Fibroblast of skin of scalp (primary cell): ENCODE data around the gene ESPNL.
A peak's percentile ranks its signal among the peaks of the same experiment; 100 is the strongest.
"Not testable (repeated sequence)": the region's sequence is repeated elsewhere in the genome, so short reads cannot be mapped to it uniquely, and the experiment has no call there.

Experiments
- DNase-seq: peaks from one replicate; pipeline ENCODE4 v3.0.0-alpha.2; 2013

Gene ESPNL

DNA sequence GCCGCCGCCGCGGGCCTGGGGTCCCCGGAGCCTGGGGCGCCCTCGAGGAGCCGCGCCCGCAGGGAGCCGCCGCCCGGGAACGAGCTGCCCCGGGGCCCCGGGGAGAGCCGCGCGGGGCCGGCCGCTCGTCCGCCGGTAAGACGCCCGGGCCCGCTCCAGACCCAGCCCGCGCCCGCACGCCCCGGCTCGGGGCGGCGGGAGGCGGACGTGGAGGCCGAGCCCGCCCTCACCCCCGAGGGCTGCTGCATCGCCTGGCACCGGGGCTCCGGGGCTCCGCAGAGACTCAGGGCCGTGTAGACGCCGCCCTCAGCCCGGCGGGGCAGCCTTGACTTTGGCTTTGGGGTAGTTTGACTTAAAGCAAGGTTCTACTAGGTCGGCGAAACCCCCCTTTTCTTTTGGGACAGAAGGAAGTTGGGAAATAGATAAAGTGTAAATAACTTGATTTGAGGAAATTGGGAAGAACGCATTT, 59.0 kb downstream of the ESPNL start:
- no peak for DNase-seq

DNA sequence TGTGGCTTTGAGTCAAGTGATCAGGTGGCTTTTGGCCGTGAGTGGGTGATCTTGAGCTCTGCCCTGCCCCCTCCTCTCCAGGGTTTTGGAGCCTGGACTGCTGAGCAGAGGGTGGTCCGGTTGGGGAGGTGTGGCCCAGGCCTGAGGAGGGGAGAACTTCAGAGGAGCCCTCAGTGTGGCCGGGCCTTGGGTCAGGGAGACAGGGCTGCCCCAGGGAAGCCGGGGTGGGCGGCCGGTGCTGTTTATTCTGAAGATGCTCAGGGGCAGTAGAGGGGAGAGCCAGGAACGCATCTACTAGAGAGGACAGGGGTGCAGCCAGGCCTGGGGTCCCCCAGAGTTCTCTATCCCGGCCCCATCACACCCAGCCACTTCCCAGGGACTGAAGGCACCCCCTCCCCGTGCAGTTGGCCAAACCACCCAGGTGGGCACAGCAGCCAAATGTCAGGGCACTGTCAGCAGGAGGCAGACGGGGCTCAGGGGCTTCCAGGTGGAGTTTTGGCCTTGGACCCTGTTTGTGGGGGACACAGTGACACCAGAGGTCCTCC, 59.6 kb downstream of the ESPNL start:
- no peak for DNase-seq

DNA sequence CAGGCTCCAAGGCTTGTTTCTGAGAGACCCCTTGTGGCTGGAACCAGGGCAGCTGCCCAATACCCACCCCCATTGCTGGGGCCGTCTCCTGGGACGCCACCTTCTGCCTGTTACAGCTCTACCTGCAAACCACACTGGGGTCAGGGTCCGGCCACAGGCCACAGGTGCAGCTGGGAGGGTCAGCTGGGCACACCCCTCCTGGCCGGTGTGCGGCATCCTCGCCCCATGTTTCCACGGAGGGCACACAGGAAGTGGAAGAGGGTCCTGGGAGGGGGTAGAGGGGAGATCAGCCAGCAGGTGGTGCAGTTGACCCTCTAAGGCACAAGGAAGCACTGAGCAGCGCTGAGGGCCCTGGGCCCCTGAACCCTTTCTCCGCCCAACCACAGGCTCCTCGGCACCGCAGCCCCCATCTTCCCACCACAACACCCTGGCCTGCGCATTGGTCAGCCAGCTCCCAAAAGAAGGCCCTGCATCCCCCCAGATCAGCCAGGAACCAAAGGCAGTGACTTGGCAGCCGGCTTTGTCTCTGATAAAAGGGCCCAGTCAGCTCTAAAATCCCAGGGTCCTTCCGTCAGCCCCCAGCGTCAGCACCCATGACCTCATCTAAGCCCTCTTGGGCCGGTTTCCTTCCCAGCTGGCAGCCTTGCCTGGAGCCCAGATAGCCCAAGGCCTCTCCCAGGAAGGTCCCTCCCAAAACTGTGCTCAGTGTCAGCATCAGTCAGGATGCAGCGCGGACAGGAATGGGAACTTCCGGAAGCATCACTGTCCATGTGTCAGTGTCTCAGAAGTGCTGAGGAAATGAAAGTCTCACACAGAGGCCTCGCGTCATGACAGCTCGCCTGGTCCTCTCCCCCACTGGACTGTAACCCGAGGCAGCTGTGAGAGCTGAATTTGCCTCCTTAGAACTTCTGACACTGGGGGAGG, 60.3 kb downstream of the ESPNL start:
- peak; percentile 25 for DNase-seq

DNA sequence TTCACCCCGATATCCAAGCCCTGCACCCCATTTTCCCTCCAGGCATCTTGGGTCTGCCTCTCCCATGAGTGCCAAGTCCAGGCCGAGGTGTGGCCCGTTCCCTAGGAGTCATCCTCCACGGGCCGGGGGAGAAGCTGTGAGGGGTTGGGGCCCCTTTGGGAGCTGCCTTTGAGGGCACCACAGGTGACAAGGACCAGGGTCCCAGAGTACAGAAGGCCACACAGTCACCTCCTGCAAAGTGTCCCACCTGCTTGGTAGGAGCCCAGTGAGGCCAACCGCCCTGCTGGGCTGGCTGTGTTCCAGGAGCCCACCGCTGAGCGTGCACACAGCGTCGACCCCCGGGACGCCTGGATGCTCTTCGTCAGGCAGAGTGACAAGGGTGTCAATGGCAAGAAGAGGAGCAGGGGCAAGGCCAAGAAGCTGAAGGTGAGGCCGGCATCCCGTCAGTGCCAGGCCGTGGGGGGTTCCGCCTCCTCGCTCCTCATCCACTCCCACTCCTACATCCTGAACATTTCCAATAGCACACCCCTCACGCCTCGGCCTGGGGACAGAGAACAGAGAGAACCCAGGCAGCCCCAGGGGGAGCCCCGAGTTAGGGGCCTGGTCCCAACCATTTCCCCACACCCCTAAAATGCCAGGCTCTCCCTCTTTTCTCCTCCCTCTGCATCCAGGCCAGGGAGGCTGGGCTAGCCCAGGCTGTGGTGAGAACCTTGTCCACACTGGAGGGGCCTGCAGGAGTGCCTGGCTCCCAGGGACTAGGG, 61.3 kb downstream of the ESPNL start:
- DNase-seq: no peak

DNA sequence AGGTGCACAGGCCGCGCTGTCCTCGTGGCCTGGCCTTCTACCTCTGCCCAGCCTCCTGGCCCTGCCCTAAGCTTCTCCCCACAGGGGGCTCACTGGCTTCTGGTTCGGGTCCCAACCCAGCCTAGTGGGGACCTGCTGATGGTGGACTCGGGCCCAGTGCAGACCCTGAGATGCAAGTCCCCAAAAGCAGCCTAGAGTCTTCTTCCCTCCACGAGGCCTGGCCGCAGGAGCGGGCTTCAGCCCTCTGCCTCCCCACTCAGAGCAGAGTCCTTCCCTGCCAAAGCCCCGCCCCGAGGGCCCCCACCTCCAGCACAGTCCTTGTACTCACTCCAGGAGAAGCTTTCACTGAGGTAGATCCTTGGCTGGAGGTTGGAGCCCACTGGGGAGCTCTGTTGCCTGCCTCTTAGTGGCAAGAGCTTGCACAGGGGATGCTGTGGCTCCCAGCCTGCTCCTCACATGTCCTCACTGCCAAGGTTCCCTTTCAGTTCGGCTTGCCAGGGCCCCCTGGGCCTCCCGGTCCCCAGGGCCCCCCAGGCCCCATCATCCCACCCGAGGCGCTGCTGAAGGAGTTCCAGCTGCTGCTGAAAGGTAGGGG, 62.2 kb downstream of the ESPNL start:
- DNase-seq: no peak

DNA sequence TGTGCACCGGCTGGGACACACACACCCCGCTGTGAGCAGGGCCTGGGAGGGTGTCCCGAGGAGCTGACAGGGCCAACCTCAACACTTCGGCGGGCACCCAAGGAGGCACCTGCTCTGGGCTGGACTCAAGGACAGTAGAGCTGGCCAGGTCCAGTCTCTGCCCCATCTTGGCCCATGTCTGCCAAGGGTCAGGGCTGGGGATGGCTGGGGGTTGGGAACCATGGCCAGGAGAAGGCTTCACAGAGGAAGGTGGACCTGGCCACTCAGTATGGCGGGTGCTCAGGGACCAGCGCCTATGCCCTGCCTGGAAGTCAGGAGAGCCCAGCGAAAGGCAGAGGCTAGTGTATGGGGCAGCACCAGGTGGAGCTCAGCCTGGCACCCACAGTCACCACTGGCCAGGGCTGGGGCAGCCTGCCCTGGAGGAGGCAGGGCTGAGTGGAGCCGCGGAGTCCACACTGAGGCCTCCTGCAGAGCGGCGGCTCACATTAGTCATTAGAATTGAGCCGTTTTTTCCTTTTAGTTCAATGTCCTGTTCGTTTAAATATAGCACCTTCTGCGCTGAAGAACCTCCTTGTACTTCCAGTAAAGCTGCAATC, 62.8 kb downstream of the ESPNL start:
- peak; percentile 49 for DNase-seq

DNA sequence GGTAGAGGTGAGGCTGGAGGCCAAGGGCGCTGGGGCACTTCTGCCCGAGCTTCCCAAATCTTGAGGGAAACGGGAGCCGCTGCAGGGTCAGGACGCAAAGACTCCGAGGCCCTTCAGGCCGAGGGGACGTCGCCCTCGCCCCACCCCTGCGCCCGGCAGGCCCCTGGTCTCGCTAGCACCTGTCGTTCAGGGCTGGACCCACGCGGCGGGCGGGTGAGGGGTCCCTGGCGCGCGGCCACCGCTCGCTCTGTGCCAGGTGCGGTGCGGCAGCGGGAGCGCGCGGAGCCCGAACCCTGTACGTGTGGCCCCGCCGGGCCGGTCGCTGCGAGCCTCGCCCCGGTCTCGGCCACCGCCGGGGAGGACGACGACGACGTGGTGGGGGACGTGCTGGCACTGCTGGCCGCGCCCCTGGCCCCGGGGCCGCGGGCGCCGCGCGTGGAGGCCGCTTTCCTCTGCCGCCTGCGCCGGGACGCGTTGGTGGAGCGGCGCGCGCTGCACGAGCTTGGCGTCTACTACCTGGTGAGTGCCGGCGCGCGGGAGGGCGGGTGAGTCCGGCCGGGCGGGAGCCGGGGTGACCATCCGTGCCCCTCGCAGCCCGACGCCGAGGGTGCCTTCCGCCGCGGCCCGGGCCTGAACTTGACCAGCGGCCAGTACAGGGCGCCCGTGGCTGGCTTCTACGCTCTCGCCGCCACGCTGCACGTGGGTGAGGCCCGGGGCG, 63.5 kb downstream of the ESPNL start:
- DNase-seq: no peak

DNA sequence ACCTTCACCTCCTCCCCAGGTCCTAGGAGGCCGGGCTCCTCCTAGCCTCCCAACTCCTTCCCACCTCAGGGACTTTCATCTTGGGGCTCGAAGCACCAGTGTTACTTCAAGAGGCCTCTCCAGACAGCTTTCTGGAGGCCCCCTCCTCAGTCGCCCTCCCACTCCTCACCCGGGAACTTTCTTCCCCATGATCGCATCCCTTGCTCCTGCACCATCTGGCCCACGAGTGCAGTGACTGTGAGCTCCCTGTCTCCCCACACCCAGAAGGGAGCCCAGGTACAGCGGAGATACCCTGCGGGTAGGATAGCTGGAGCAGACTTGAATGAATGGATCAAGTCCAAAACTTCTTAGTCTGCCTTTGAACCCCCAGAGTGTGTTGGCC, 64.8 kb downstream of the ESPNL start:
- DNase-seq: no peak

DNA sequence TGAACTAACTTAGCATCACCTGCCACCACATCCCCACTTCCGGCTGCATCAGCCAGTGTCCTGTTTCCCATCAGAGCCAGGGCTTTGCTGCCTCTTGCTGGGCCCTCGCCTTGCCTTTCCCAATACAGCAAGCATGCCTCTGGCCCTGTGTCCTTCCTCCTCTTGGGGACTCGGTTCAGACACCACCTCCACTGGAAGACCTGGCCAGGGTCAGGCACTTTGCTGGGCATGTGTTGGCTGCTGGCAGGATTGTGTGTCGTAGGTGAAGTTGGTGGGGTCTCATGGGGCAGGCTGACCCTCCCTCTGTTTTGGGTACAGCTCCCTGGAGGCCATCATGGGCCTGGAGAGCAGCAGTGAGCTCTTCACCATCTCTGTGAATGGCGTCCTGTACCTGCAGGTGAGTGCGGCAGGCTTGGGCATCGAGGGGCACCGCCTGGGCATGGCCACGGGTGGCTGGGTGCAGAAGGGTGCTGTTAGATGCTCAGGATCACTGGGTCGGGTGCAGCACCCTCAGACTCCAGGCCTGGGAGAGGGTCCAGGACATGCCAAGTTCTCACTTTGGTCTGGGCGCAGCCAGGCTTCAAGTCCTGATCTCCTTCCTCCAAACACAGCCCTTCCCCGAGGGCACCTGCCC, 65.3 kb downstream of the ESPNL start:
- no peak for DNase-seq

DNA sequence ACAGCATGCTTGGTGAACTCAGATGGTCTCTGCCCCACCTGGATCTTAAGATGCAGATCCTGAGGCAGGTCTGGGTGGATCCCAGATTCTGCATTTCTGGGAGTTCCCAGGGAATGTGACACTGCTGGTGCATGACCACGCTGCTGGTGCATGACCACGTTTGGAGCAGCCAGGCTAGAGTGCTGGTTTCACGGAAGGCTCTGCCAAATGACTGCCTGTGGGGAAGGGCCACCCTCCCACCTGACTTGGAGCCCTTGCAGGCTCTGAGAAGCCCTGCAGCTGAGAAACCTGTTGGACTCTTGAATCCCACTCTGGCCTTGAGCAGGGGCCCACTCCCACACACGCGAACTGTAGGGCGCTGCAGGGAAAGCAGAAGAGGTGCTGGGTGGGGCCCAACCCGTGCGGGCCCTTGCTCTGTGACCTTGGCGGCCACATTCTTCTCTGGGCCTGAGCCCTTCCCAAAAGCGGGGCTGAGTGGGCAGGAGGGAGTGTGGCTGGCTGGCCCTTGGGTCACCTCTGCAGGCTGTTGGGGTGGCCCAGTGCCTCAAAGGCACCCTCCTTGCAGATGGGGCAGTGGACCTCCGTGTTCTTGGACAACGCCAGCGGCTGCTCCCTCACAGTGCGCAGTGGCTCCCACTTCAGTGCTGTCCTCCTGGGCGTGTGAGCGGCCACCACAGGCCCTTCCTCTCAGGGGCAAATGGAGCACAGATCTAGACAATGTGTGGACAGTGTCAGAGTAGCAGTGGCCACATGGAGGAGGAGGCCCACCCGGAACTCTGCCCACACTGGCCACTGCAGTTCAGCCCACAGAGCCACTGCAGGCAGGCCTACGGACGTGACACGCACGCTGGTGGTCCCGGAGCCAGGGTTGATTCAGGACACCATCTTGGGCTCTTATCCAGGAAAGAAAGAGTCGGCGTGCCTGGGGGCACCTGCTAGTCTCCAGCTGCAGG, 66.5 kb downstream of the ESPNL start:
- DNase-seq: no peak

DNA sequence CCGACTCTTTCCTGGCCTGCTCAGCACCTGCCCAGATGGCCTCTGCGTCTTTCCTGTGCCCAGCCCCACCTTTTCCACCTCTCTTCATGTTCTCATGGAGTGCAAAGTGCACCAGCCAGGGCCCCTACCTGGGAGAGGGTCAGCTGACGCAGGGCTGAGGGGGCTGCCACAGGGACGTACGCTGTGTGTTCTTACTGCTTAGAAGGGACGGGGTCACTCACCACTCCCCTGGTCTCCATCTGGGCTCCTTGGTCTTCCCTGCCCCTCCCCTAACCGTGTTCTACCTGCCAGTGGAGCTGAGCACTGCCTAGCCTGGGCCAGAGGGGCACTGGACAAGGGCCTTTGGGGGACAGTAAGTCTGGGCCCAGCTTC, 67.2 kb downstream of the ESPNL start:
- DNase-seq: no peak

DNA sequence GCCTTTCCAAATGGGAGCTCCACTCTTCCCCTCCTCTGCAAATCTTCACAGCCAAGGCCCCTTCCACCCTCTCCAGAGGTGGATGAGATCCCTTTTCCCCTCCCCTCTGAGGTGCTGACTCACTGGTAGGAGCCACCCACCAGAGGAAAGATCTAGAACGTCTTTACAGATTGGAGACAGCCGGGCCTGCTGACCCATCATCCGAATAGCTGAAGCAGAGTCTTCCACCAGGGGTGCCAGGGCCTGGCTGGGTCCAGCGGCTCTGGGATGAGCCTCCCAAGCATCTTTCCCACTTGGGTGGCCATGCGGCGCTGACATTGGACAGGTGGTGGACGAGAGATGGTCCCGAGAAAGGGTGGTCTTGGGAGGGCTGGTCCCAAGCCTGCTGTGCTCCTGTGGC, 67.6 kb downstream of the ESPNL start:
- peak; percentile 33 for DNase-seq

DNA sequence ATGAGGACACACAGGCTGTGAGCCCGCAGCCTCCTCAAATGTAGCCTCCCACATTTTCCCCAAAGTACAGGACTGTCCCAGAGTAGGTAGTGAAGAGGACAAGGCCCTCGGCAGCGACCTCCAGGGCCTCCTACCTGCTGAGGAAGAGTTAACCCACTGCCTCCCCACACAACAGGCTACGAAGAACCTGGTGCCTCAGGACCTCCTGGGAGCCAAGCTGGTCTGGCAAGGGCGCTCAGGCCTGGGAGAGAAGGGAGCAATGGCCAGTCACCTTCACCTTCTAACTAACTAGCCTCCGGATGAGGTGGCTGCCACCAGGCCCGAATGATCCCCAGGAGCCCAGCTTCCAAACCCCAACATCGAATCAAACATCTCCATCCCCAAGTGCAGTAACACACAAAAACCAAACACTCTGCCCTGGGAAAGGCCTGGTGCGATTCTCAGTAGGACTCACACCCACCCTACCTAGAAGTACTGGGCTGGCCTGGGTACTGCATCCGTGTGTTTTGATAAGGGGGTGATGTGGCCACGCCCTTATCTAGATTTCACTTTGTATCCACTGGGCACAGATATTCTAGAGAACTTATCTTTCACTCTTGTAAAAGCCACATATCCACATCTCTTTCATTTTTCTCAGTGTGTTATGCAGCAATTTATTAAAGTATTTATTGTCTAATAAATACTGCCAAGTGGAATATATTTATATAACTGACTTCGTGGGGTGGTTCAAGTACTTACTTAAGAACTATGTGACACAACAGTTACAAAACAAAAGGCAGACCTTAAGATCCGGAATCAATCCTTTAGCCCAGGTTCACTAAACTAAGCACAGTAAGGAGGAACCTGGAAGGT, 68.3 kb downstream of the ESPNL start:
- DNase-seq: no peak

DNA sequence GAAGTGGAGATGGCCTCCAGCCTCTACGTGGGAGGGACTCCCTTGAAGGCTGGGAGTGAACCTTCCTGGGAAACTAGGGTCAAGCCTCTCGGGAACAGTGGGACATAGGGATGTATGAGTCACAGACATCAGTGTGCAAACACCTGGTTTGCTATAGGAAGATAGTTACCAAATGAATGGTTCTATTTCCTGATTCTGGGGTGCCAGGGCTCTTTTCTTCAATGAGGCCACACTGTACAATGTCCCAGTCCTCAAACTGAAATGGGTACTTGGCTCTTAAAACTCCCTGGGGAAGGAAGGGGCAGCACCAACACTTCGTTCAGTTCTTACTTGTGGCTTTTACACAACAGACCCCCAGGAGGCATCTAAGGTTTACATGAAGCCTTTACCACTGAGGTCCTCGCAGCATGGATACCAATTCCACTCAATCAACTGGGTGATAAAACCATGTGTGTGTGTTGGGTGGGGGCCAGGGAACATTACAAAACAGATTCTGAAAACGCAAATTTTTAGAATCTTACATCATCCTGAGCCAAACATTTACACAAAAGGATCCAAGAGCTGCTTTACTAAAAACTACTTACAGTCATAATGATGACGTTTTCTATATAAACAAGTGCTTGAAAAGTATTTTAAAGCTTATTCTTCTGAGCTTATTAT, 69.0 kb downstream of the ESPNL start:
- DNase-seq: peak; percentile 97

DNA sequence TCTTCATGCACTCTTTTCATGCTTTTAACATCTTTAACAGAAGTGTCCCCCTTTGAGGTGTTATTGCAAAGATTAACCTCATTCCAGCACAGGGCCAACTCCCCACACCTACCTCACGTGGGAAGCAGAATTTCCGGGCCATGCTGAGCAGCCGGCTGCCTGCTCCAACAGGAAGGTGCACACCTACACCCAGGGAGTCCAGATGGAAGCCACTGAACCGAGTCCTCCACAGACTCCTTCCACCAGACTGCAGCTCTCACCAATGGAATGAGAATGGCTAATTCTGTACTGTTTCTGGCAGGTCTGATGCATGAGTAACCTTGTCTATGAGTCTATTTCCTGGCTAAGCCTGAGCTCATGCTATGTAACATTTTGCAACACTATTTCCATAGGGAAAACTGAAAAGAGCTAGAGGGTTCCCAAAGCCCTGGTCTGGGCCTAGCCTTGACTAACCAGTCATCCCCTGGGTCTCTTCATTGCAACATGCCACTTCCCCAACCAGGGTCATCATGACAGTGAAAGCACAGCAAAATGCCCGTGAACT, 69.6 kb downstream of the ESPNL start:
- peak; percentile 99 for DNase-seq

DNA sequence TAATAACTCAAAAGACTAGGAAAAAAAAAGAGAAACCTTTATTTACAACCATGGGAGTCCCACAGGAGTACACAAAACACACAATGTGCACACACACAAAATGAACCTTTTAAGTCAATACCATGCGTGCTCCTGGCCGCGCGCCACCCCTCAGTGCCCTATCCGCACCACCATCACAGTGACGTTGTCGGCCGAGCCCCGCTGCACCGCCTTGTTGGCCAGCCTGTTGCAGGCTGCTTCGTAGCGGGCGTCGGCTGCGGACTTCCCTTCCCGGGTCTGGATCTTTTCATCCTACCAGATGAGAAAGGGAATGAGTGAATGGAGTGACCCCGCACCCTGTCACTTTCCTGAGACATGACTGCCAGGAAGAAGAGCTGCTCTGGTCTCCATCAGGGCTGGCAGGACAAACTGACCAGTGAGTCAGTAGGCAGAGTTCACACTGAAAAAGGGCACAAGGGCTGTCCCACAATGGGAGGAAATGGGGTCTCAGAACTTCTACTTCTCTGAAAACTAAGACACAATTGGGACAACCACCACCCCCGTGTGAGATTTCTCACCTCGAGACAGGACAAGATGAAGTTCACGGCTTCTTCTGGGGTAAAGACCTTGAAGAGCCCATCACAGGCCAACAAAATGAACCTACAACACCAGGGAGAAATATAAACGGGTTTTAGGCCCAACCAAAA, 70.4 kb downstream of the ESPNL start:
- DNase-seq: no peak

DNA sequence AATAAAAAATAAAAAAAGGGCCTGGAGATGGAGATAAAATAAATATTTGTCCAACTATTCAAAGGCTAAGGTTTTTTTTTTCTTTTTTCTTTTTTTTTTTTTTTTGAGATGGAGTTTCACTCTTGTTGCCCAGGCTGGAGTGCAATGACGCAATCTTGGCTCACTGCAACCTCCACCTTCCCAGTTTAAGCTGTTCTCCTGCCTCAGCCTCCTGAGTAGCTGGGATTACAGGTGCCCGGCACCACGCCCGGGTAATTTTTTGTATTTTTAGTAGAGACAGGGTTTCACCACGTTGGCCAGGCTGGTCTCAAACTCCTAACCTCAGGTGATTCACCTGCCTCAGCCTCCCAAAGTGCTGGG, 70.9 kb downstream of the ESPNL start:
- not testable (repeated sequence) for DNase-seq
